ENCODE measurements around the gene HYOU1. TPM values are rescaled to one million over a fixed set of nuclear protein-coding genes. Genes with fewer than 3 reads are reported as not detected.
A peak's percentile ranks its signal among the peaks of the same experiment; 100 is the strongest.
"Not testable (repeated sequence)": the region's sequence is repeated elsewhere in the genome, so short reads cannot be mapped to it uniquely, and the experiment has no call there.

HYOU1 gene
- total RNA-seq, 1 donor from 2014 or later = 122 TPM

- TF ChIP-seq CTCF (IDR thresholded peaks at IDR 0.05) = no peak
- no peak overlapping the region for H3K27ac Mint-ChIP-seq
- ChIA-PET CTCF (no interaction called here), POLR2A (interaction anchor here (0.6 to 1.6 kb wide), 5 partner anchors 9 to 218 kb away, joined by 3 to 7 read pairs (median 4); partner anchors contain the start of gene HINFP)
- no peak for ATAC-seq (ENCODE audit: low read depth)
- no peak overlapping the region for H3K4me3 Mint-ChIP-seq
- intact Hi-C loops (cut with micrococcal nuclease) = no loop called here
- DNase-seq = no peak
- no peaks in the 10 kb centered on the region for H3K9me3 Mint-ChIP-seq
- H3K36me3 Mint-ChIP-seq (ENCODE audit: low read depth) = peaks cover 80% of the 10 kb centered on the region
- H3K27me3 Mint-ChIP-seq = no peaks in the 10 kb centered on the region
- H3K4me1 Mint-ChIP-seq = no peaks in the 10 kb centered on the region
Measured at GRCh38 chr11:119077839-119078238, 20.8 kb upstream of the HYOU1 start.

GRCh38 chr11:119067371-119068222, 10.6 kb upstream of the HYOU1 start, which contains the start of gene VPS11:
TSS of gene VPS11 (plus strand) at chr11:119067818. CDS start at chr11:119067824, 6 bp downstream.
- no peaks in the 10 kb centered on the region for H3K27me3 Mint-ChIP-seq
- peak; percentile 97 for ATAC-seq (ENCODE audit: low read depth)
- peak within 1 kb of the TSS; percentile 98 for H3K27ac Mint-ChIP-seq
- peak within 1 kb of the TSS; percentile 98 for H3K4me3 Mint-ChIP-seq
- ChIA-PET POLR2A (interaction anchor here (0.6 to 4.0 kb wide), 29 partner anchors 8 to 1252 kb away, joined by 3 to 62 read pairs (median 3); partner anchors contain the start of genes C2CD2L, CBL, CENATAC and DPAGT1), CTCF (interaction anchor here (0.6 to 1.6 kb wide), 7 partner anchors 12 to 271 kb away, joined by 3 to 9 read pairs (median 4); partner anchors contain the start of genes DPAGT1 and NLRX1)
- peak; percentile 94 for DNase-seq
- no peaks in the 10 kb centered on the region for H3K9me3 Mint-ChIP-seq
- TF ChIP-seq CTCF (IDR thresholded peaks at IDR 0.05) = no peak
- H3K36me3 Mint-ChIP-seq (ENCODE audit: low read depth) = peaks cover 39% of the 10 kb centered on the region
- intact Hi-C loops (cut with micrococcal nuclease) = loop anchor here (1.0 to 2.0 kb wide), 9 partner anchors 10 to 255 kb away; partner anchors contain the start of genes HINFP, HYOU1, RPS25 and SLC37A4
- peaks cover 34% of the 10 kb centered on the region for H3K4me1 Mint-ChIP-seq

GRCh38 chr11:119065369-119065768, 8.4 kb upstream of the HYOU1 start:
- Mint-ChIP-seq H3K27ac (peak overlapping the region; percentile 41), H3K4me3 (peak overlapping the region; percentile 32), H3K4me1 (peaks cover 34% of the 10 kb centered on the region), H3K9me3 (no peaks in the 10 kb centered on the region), H3K27me3 (no peaks in the 10 kb centered on the region), H3K36me3 (ENCODE audit: low read depth) (peaks cover 23% of the 10 kb centered on the region)
- intact Hi-C loops (cut with micrococcal nuclease) = loop anchor here (2.0 kb wide), 1 partner anchor 131 kb away; no protein-coding TSS in a partner anchor
- DNase-seq (no peak), ATAC-seq (ENCODE audit: low read depth) (no peak)
- CTCF ChIA-PET = interaction anchor here (1.0 to 1.4 kb wide), 2 partner anchors 34 to 47 kb away, joined by 3 read pairs; partner anchors contain the start of genes RPS25 and TRAPPC4
- TF ChIP-seq CTCF (IDR thresholded peaks at IDR 0.05) = no peak
- POLR2A ChIA-PET = interaction anchor here (0.9 to 4.0 kb wide), 4 partner anchors 14 to 253 kb away, joined by 3 to 59 read pairs (median 4); partner anchors contain the start of gene HMBS

GRCh38 chr11:119062779-119063178, 5.8 kb upstream of the HYOU1 start:
- ATAC-seq (ENCODE audit: low read depth) (no peak), DNase-seq (no peak)
- intact Hi-C loops (cut with micrococcal nuclease) = no loop called here
- CTCF ChIA-PET = interaction anchor here (0.6 kb wide), 1 partner anchor 273 kb away, joined by 3 read pairs; no protein-coding TSS in a partner anchor
- Mint-ChIP-seq H3K4me3 (no peak overlapping the region), H3K4me1 (peaks cover 31% of the 10 kb centered on the region), H3K9me3 (no peaks in the 10 kb centered on the region), H3K36me3 (ENCODE audit: low read depth) (peaks cover 7% of the 10 kb centered on the region), H3K27me3 (no peaks in the 10 kb centered on the region), H3K27ac (no peak overlapping the region)
- no peak for TF ChIP-seq CTCF (IDR thresholded peaks at IDR 0.05)
- POLR2A ChIA-PET = interaction anchor here (1.6 kb wide), 1 partner anchor 44 kb away, joined by 4 read pairs; the partner anchor contains the start of genes RPS25 and TRAPPC4

GRCh38 chr11:119061256-119061655, 4.3 kb upstream of the HYOU1 start:
- TF ChIP-seq CTCF (IDR thresholded peaks at IDR 0.05) = no peak
- peaks cover 25% of the 10 kb centered on the region for H3K4me1 Mint-ChIP-seq
- no peak for ATAC-seq (ENCODE audit: low read depth)
- H3K27me3 Mint-ChIP-seq = no peaks in the 10 kb centered on the region
- H3K4me3 Mint-ChIP-seq = no peak overlapping the region
- intact Hi-C loops (cut with micrococcal nuclease) = no loop called here
- peaks cover 7% of the 10 kb centered on the region for H3K36me3 Mint-ChIP-seq (ENCODE audit: low read depth)
- H3K9me3 Mint-ChIP-seq = no peaks in the 10 kb centered on the region
- H3K27ac Mint-ChIP-seq = no peak overlapping the region
- no peak for DNase-seq
- CTCF ChIA-PET = no interaction called here
- POLR2A ChIA-PET = interaction anchor here (0.6 to 1.6 kb wide), 4 partner anchors 33 to 48 kb away, joined by 3 to 10 read pairs (median 4); partner anchors contain the start of genes RPS25 and TRAPPC4

GRCh38 chr11:119059128-119059527, 2.1 kb upstream of the HYOU1 start:
- H3K27ac Mint-ChIP-seq; ATAC-seq (ENCODE audit: low read depth); H3K4me3 Mint-ChIP-seq; DNase-seq; H3K27me3 Mint-ChIP-seq; CTCF ChIA-PET; H3K9me3 Mint-ChIP-seq: not testable (repeated sequence)
- intact Hi-C loops (cut with micrococcal nuclease) = loop anchor here (5.0 to 10.0 kb wide), 2 partner anchors 64 to 267 kb away; partner anchors contain the start of genes CENATAC and DDX6
- Mint-ChIP-seq H3K36me3 (ENCODE audit: low read depth) (peaks cover 29% of the 10 kb centered on the region), H3K4me1 (peaks cover 31% of the 10 kb centered on the region)
- POLR2A ChIA-PET = interaction anchor here (1.1 kb wide), 1 partner anchor 9 kb away, joined by 3 read pairs; the partner anchor contains the start of gene VPS11
